Kidney (tissue), 14 donors: ENCODE measurements around the gene ZSCAN4. TPM values are rescaled to one million over a fixed set of nuclear protein-coding genes. Genes with fewer than 3 reads are reported as not detected.

Experiments
- DNase-seq, 5 donors: peaks; one replicate each; pipeline ENCODE4 v3.0.0-alpha.2; 2013 to 2020
- FAIRE-seq: peaks from 2 replicates; lab custom pipeline; 2012; peaks lifted over from hg19 to GRCh38; lab: Jason Lieb, UNC
- H3K27ac ChIP-seq, 2 donors: one replicate each; pipeline ENCODE4 v1.7.0; 2013; ENCODE audit warnings: low read depth in 2 of 2, low read length in 2 of 2, inconsistent platforms in 1 of 2
- H3K27me3 ChIP-seq: one replicate; pipeline ENCODE4 v1.7.1; 2013; ENCODE audit warnings: low read length, inconsistent platforms; ENCODE audit not compliant: control insufficient read depth, insufficient read depth
- H3K36me3 ChIP-seq, 3 donors: one replicate each; pipeline versions ENCODE4 v1.7.0 to v1.7.1; 2013; ENCODE audit warnings: low read length in 3 of 3, control low read depth in 1 of 3, inconsistent platforms in 1 of 3; ENCODE audit not compliant: insufficient read depth in 3 of 3, control insufficient read depth in 2 of 3
- H3K4me1 ChIP-seq, 3 donors: one replicate each; pipeline versions ENCODE4 v1.7.0 to v1.7.1; 2013; ENCODE audit warnings: low read length in 3 of 3, inconsistent platforms in 1 of 3, low read depth in 1 of 3; ENCODE audit not compliant: control insufficient read depth in 2 of 3, insufficient read depth in 2 of 3
- H3K4me3 ChIP-seq, 3 donors: one replicate each; pipeline versions ENCODE4 v1.7.0 to v1.8.1; 2013; ENCODE audit warnings: low read length in 3 of 3, control low read depth in 1 of 3, inconsistent platforms in 1 of 3
- H3K9ac ChIP-seq, 3 donors: one replicate each; pipeline versions ENCODE4 v1.7.0 to v1.7.1; 2013; ENCODE audit warnings: low read length in 3 of 3, control low read depth in 1 of 3, inconsistent platforms in 1 of 3
- H3K9me3 ChIP-seq, 3 donors: one replicate each; pipeline versions ENCODE4 v1.7.0 to v1.7.1; 2013; ENCODE audit warnings: low read length in 3 of 3, control low read depth in 1 of 3, inconsistent platforms in 1 of 3; ENCODE audit not compliant: control insufficient read depth in 2 of 3, insufficient read depth in 1 of 3
- CTCF ChIP-seq: IDR thresholded peaks from 3 replicates; pipeline ENCODE4 v1.5.1; 2012; ENCODE audit warnings: mild to moderate bottlenecking, moderate library complexity, borderline replicate concordance; ENCODE audit not compliant: insufficient read depth; ENCODE audit errors: extremely low read depth
- intact Hi-C: fragments of 100-400 bp; cut with DNase I; formaldehyde crosslinking; loops from one replicate; pipeline ENCODE4 v1.11.1; 2022
- polyA plus RNA-seq: library from polyadenylated mRNA; stranded (reverse); fragments of 350-450 nt; fragmentation: Illumina TruSeq; extraction: RNeasy Lipid Tissue Mini Kit (QIAGEN cat#74804); gene quantifications from one replicate; pipeline ENCODE4 v1.2.3, GENCODE V29; 2014; ENCODE audit warnings: low read depth, low replicate concordance; ENCODE audit not compliant: insufficient read depth
- total RNA-seq: library from RNA; stranded (reverse); fragmentation: NEBNext Ultra II Directional; extraction: Animal tissue kit (Norgen Biotek cat#: 25700); gene quantifications from one replicate; pipeline ENCODE4 v1.2.1, GENCODE V29; 2021
- donor health status: control.
- donor health status: control.
- donor health status: control.
- donor health status: control.
- donor health status: control.
- donor health status: DM: yes; HTN: yes; CAD: no.
- donor health status: Normal renal cell carcinoma (clear cell type).

ZSCAN4 gene
- total and polyA plus RNA-seq, 2 donors from 2014 or later = not detected

GRCh38 chr19:57675881-57676280 lies 7.1 kb downstream of the ZSCAN4 start:
- no peak for DNase-seq
- peaks cover 0 to 3% (median 0%) of the 10 kb centered on the region in 3 donors for H3K9me3 ChIP-seq
- H3K27ac ChIP-seq = no peak overlapping the region
- H3K4me1 ChIP-seq = no peaks in the 10 kb centered on the region
- no peak for FAIRE-seq
- H3K4me3 ChIP-seq = no peak overlapping the region
- intact Hi-C loops = no loop called here
- H3K27me3 ChIP-seq = no peaks in the 10 kb centered on the region
- no peak overlapping the region for H3K9ac ChIP-seq
- TF ChIP-seq CTCF = no peak
- H3K36me3 ChIP-seq = no peaks in the 10 kb centered on the region

- H3K4me1 ChIP-seq = peaks cover 2 to 12% (median 10%) of the 10 kb centered on the region in 3 donors
- TF ChIP-seq CTCF = no peak
- no peak for DNase-seq
- no peak for FAIRE-seq
- H3K4me3 ChIP-seq = peak overlapping the region; percentile 87 to 98 (median 89)
- H3K27ac ChIP-seq = no peak overlapping the region
- no peaks in the 10 kb centered on the region for H3K27me3 ChIP-seq
- peaks cover 11 to 51% (median 17%) of the 10 kb centered on the region in 3 donors for H3K9me3 ChIP-seq
- H3K9ac ChIP-seq = peak overlapping the region; percentile 8 to 78 (median 76)
- intact Hi-C loops = no loop called here
- H3K36me3 ChIP-seq = peaks cover 20 to 28% (median 28%) of the 10 kb centered on the region in 3 donors
Measured at GRCh38 chr19:57682226-57682766, 13.6 kb downstream of the ZSCAN4 start.

- Histone ChIP-seq H3K4me3 (peak overlapping the region in 1 of 3 donors; percentile 5), H3K4me1 (peaks cover 2 to 12% (median 10%) of the 10 kb centered on the region in 3 donors), H3K9me3 (peaks cover 23 to 78% (median 34%) of the 10 kb centered on the region in 3 donors), H3K36me3 (peaks cover 28 to 35% (median 34%) of the 10 kb centered on the region in 3 donors), H3K27me3 (no peaks in the 10 kb centered on the region), H3K27ac (no peak overlapping the region), H3K9ac (no peak overlapping the region)
- intact Hi-C loops = no loop called here
- DNase-seq = no peak
- no peak for TF ChIP-seq CTCF
- FAIRE-seq = no peak
Measured at GRCh38 chr19:57686727-57687126, 18.0 kb downstream of the ZSCAN4 start.
